ENCODE results near the gene SPO11. TPM values are rescaled to one million over a fixed set of nuclear protein-coding genes. Genes with fewer than 3 reads are reported as not detected.

SPO11 gene
- not detected for total RNA-seq

- Histone ChIP-seq H3K4me1 (peaks cover 0 to 7% of the 10 kb centered on the region in 2 donors), H3K4me3 (no peak within 1 kb of the TSS), H3K27ac (no peak within 1 kb of the TSS), H3K36me3 (no peaks in the 10 kb centered on the region), H3K9me3 (no peaks in the 10 kb centered on the region), H3K27me3 (peaks cover 0 to 5% of the 10 kb centered on the region in 2 donors)
- TF ChIP-seq POLR2A (IDR thresholded peaks at IDR 0.05) (no peak), POLR2AphosphoS5 (IDR thresholded peaks at IDR 0.05) (no peak)
- TF ChIP-seq, protein P1, sequence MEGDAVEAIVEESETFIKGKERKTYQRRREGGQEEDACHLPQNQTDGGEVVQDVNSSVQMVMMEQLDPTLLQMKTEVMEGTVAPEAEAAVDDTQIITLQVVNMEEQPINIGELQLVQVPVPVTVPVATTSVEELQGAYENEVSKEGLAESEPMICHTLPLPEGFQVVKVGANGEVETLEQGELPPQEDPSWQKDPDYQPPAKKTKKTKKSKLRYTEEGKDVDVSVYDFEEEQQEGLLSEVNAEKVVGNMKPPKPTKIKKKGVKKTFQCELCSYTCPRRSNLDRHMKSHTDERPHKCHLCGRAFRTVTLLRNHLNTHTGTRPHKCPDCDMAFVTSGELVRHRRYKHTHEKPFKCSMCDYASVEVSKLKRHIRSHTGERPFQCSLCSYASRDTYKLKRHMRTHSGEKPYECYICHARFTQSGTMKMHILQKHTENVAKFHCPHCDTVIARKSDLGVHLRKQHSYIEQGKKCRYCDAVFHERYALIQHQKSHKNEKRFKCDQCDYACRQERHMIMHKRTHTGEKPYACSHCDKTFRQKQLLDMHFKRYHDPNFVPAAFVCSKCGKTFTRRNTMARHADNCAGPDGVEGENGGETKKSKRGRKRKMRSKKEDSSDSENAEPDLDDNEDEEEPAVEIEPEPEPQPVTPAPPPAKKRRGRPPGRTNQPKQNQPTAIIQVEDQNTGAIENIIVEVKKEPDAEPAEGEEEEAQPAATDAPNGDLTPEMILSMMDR (IDR thresholded peaks at IDR 0.05), result no peak
- no peak for DNase-seq (ENCODE audit: low spot score in 2 of 2)
- intact Hi-C loops (cut with DNase I; ENCODE audit: low total_unique reads), result no loop called here
Measured at GRCh38 chr20:57329608-57330221, at the start of gene SPO11. SPO11 (plus strand) TSS chr20:57329803; CDS start chr20:57329868, 65 bp downstream.

DNA sequence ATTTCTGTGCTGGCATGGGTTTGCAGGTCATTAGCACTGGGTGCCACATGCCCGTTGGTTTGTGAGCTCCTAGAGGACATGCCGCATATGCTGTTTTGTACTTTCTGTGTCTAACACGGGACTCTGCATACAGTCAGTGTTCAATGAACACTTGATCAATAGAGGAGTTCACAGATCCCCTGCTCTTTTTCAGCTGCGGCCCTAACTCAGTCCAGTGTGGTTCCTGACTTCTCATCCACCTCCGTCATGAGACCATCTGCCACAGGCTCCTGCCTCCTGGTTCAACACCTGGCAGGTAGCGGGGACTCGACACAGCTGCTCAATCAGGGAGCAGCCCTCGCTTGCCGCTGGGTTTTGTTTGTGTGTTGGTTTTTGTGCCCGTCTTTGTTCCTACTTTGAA lies 49.4 kb upstream of the SPO11 start:
- no peak for DNase-seq (ENCODE audit: low spot score in 2 of 2)
- intact Hi-C loops (cut with DNase I; ENCODE audit: low total_unique reads), result no loop called here

GRCh38 chr20:57281900-57282299 lies 47.7 kb upstream of the SPO11 start:
- no peak for DNase-seq (ENCODE audit: low spot score in 2 of 2)
- Histone ChIP-seq H3K4me3 (no peak overlapping the region), H3K36me3 (no peaks in the 10 kb centered on the region), H3K27me3 (no peaks in the 10 kb centered on the region), H3K27ac (no peak overlapping the region), H3K9me3 (no peaks in the 10 kb centered on the region), H3K4me1 (no peaks in the 10 kb centered on the region)
- intact Hi-C loops (cut with DNase I; ENCODE audit: low total_unique reads), result no loop called here
- no peak for TF ChIP-seq POLR2A (IDR thresholded peaks at IDR 0.05)
- TF ChIP-seq, protein P1 (IDR thresholded peaks at IDR 0.05), result no peak
- no peak for TF ChIP-seq POLR2AphosphoS5 (IDR thresholded peaks at IDR 0.05)

More for the DNA sequence above, 49.4 kb upstream of the SPO11 start:
- Histone ChIP-seq H3K27ac (no peak overlapping the region), H3K4me3 (no peak overlapping the region), H3K4me1 (no peaks in the 10 kb centered on the region), H3K36me3 (no peaks in the 10 kb centered on the region), H3K27me3 (no peaks in the 10 kb centered on the region), H3K9me3 (no peaks in the 10 kb centered on the region)
- TF ChIP-seq, protein P1 (IDR thresholded peaks at IDR 0.05), result no peak
- TF ChIP-seq POLR2A (IDR thresholded peaks at IDR 0.05) (no peak), POLR2AphosphoS5 (IDR thresholded peaks at IDR 0.05) (no peak)

DNA sequence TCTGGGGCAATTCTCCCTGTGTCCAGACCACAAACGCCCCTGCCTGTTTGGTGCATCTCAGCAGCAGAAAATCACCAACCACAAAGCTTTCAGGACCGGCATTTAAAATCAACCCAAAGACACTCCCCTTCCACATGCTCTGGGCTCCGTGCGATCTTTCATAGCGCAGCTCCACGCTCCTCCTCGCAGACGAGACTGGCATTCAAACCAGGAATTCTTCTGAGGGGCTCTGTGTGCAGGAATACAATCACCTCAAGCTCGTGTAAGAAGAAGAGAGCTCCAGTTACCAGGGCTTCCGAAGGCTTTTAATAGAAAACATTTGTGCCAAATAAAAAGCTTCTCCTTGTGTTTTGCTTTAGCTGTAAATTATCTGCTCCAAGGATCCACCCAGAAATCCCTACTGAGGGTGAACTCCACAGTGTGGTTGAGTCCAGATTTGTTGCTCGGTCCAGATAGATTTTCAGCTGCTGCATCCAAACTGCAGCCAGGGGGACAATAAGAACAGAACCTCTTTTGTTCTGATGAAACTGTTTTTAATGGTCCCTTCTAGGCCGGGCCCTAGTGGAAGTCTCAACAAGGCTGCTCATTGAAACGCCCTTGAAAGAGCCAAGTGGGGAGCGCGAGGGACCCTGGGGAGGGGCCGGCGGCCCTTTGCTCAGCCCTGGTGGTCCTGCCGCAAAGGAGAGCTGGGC lies 46.8 kb upstream of the SPO11 start:
- Histone ChIP-seq H3K4me1 (no peaks in the 10 kb centered on the region), H3K4me3 (no peak overlapping the region), H3K27me3 (peaks cover 0 to 5% of the 10 kb centered on the region in 2 donors), H3K36me3 (no peaks in the 10 kb centered on the region), H3K9me3 (no peaks in the 10 kb centered on the region), H3K27ac (peak overlapping the region in 1 of 2 donors; percentile 25)
- intact Hi-C loops (cut with DNase I; ENCODE audit: low total_unique reads), result no loop called here
- DNase-seq (ENCODE audit: low spot score in 2 of 2), result no peak
- TF ChIP-seq, protein P1 (IDR thresholded peaks at IDR 0.05), result no peak
- no peak for TF ChIP-seq POLR2A (IDR thresholded peaks at IDR 0.05)
- no peak for TF ChIP-seq POLR2AphosphoS5 (IDR thresholded peaks at IDR 0.05)

GRCh38 chr20:57283860-57284259 lies 45.7 kb upstream of the SPO11 start:
- intact Hi-C loops (cut with DNase I; ENCODE audit: low total_unique reads), result no loop called here

More at GRCh38 chr20:57283860-57284259, 45.7 kb upstream of the SPO11 start:
- DNase-seq (ENCODE audit: low spot score in 2 of 2), result no peak
- Histone ChIP-seq H3K4me1 (no peaks in the 10 kb centered on the region), H3K27ac (no peak overlapping the region), H3K27me3 (peaks cover 0 to 5% of the 10 kb centered on the region in 2 donors), H3K36me3 (no peaks in the 10 kb centered on the region), H3K4me3 (no peak overlapping the region), H3K9me3 (no peaks in the 10 kb centered on the region)
- TF ChIP-seq POLR2AphosphoS5 (IDR thresholded peaks at IDR 0.05), result no peak
- no peak for TF ChIP-seq POLR2A (IDR thresholded peaks at IDR 0.05)
- TF ChIP-seq, protein P1 (IDR thresholded peaks at IDR 0.05), result no peak
